ENCODE data around the gene NPW.

NPW gene

GRCh38 chr16:2037115-2037514, 17.5 kb downstream of the NPW start:
- no peak for DNase-seq

GRCh38 chr16:2037647-2038381, 18.2 kb downstream of the NPW start:
- no peak for DNase-seq

GRCh38 chr16:2038382-2039231, 19.0 kb downstream of the NPW start:
- DNase-seq: no peak

- DNase-seq: no peak
These were observed 19.9 kb downstream of the NPW start for GRCh38 chr16:2039274-2040031.

GRCh38 chr16:2040041-2040786, 20.6 kb downstream of the NPW start:
- DNase-seq: no peak

- DNase-seq: no peak
These were observed 21.4 kb downstream of the NPW start for GRCh38 chr16:2040787-2041522.

GRCh38 chr16:2042171-2042985, 22.8 kb downstream of the NPW start:
- no peak for DNase-seq

GRCh38 chr16:2042986-2043666, 23.5 kb downstream of the NPW start:
- no peak for DNase-seq

GRCh38 chr16:2043667-2044451, 24.3 kb downstream of the NPW start:
- DNase-seq: no peak

GRCh38 chr16:2044541-2044940, 25.0 kb downstream of the NPW start:
- no peak for DNase-seq

GRCh38 chr16:2045965-2046892, 26.6 kb downstream of the NPW start:
- DNase-seq: no peak

GRCh38 chr16:2046893-2047329, 27.3 kb downstream of the NPW start:
- no peak for DNase-seq

- peak; percentile 93 for DNase-seq
These were observed 27.9 kb downstream of the NPW start, which contains the start of the genes NTHL1 and TSC2 for GRCh38 chr16:2047330-2048115. TSS of gene NTHL1 (minus strand) at chr16:2047834. CDS start at chr16:2047823, 11 bp downstream. TSS of gene TSC2 (plus strand) at chr16:2047985. CDS start at chr16:2048616, 631 bp downstream.

GRCh38 chr16:2048116-2048543, 28.5 kb downstream of the NPW start:
- DNase-seq: no peak

- no peak for DNase-seq
These were observed 33.6 kb downstream of the NPW start for GRCh38 chr16:2053211-2053610.

GRCh38 chr16:2053897-2054296, 34.3 kb downstream of the NPW start:
- DNase-seq: no peak

GRCh38 chr16:2054543-2055245, 35.1 kb downstream of the NPW start:
- DNase-seq: no peak

Measured in activated naive CD4-positive, alpha-beta T cell treated with anti-CD3 and anti-CD28 coated beads, Interleukin-2, amount 50 U/mL, for 16 hours (primary cell).